NCI-H526 treated with DMSO at 0.1 percent for 48 hours (cell line): ENCODE measurements around the gene IQGAP2.
"Not testable (repeated sequence)": the region's sequence is repeated elsewhere in the genome, so short reads cannot be mapped to it uniquely, and the experiment has no call there.

Source experiments
- DNase-seq: peaks from one replicate; lab custom pipeline; 2025; lab: John Stamatoyannopoulos, UW

The IQGAP2 gene

DNA sequence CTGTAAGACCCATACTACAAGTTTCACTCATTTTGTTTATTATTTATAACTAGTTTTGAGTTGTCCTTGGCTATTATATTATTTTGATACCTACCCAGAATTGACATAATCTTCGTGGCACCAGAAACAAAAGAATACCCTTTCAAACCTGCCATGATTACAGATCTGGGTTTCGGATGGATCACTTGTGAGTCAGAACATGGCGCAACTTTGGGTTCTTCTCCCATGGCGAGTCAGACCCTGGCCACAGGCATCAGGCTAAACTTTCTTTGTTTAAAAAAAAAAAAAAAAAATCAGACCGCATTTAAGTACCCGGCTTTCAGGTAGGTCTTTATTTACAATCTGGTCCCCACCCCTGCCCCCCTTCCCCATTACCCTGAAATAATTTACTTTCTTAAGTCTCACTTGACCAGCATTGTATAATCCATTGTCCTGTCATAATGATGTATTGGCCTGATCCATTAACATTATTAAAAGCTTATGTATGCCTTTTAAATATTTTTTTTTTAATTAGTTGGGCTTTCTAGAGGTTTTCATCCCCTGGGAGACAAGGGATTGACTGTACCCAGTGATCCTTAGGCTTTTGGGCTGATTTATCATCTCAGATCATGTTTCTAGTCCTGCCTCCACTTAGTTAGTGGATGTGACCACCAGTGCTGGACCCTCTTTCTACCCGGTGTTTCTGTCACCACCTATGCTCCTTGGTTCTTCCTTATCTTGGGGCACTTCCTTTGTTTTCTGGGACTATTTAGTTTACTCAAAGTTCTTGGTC lies 176.3 kb downstream of the IQGAP2 start:
- no peak for DNase-seq

DNA sequence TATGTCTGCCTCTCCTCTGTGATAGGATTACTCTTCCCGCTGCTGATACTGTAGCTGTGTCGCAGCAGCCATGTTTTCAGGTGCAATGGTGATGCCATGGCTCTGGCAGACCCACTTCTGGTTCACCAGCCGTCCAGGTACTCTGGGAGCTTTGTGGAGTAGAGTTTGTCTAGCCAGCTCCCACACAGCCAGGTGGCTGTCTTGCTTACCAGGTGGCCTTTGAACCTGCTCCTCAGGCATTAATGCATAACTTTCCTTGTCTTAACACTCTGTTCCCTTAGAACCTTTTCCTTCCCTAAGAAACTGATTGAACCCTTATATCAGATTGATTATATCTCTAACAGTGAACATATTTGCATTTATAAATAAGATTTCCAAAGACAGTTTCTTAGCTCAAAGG lies 177.9 kb downstream of the IQGAP2 start:
- DNase-seq, result no peak

DNA sequence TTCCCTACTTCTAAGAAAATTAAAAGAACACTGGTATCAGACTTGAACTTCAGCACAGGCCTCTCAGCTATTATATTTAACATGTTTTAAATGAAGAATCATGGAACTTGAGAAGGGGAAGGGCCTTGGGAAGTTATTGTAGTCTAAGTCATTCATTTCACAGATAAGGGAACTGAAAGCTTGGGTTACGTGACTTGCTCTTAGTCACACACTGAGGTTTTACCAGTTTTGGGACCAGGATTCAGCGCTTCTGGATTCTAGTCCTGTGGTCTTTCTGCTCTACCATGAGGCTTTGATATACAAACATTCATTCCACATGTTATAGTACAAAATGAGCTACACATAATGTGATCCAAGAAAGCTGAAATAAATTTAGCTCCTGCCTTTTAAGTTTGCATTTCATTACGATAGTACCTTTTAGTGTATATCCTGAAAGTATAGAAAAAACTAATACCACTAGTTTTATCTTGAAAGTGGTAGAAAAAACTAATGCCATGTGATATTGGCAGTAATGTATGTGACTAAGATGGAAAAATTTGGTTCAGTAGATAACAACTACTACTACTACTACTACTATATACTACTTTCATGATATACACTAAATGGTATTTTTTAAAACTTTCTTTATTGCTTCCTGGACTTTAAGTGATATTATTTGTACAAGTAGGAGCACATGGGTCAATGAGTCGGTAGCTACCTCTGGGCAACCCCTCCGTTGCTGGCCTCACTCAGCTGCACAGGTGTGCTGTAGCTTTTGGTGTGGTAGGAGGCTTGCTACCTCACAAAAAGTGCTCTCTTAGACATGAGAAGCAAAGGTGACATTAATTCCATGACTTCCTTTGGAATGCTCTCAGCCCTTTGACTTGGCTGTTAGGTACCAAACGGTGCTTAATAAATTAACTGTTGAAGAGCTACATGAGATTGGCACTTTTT lies 179.4 kb downstream of the IQGAP2 start:
- no peak for DNase-seq

DNA sequence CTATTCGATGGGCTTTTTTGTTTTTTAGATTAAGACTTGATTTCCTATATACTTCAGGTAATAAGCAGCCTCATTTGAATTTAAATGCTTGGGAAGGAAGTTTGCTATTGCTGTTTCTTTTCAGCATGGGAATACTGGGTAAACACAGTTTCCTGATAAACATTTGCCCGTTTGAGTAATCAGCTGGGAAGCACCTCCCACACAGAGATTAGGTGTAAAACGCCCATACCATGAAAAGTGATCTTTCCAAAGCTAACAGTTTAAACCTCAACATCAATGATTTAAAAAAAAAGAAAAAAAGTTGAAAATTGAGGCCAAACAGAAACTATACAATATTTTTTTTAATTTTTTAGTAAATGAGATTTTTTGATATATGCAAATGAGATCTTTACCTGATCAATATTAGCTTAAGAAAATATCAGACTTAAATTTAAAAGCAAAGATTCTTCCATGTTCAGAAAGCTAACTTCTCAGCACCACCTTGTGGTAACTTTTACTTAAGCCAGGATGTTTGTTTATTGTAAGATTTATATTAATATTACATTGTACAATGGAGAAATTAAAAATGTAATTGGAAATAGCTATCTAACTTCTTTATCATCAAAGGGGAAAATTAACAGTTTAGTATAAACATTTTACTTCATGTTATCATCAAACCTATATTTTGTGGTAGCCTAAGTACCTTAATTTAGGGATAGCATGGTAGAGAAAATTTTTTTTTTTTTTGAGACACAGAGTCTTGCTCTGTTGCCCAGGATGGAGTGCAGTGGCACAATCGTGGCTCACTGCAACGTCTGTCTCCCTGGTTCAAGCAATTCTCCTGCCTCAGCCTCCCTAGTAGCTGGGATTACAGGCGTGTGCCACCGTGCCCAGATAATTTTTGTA lies 180.3 kb downstream of the IQGAP2 start:
- DNase-seq, result no peak

DNA sequence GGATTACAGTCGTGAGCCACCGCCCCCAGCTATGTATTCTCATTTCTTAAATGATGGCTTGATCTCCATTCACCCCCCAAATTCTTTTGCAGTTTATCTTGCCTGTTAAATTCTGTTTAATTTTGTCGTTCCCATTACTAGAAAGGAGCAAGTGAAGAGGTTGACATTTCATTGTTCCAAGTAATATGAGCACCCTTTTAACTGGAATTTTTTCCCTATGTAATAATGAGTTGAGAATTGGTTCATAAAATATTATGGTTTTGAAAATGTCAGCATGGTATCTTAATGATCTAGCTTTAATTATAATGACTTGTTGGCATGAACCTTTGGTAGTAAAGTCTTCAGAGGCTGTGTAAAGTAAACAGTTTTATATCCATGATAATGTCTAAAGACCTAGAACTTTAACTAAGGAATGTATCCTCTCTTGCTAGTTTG lies 182.7 kb downstream of the IQGAP2 start:
- DNase-seq, result no peak

DNA sequence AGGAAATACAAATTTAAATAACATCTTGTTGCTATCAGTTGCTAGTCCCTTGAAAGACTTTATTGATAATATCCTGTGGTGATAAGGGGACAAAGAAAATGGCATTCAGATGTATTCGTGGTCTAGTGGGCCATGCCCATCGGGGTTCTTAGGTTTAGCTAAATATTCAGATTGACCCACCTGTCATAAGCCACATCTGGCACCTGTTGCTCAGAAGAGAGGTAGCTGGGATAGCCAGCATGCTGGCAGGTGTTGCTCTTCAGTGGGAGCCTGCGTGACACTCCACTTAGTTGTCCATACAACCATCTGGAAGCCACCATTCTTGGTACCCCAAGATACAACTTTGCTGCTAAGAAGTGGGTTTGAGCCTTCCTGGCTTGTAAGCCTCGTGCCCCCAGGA lies 183.4 kb downstream of the IQGAP2 start:
- no peak for DNase-seq

DNA sequence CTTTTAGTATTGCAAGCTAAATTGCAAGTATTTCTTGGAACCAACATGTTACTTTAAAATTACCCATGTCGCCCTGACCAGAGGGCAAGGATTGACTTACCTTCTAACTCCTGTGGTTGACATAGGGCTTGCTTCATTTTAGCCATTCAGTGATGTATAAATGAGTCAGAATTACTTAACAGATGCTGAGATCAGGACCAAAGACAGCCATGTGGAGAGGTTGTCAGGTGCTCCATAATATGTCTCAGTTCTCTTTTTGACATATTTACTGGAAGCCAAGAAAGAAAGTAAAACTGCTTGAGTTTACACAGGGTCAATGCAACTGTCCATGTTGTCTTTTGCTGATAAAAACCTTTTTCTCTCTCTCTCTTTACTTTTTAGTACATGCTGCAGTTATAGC lies 186.9 kb downstream of the IQGAP2 start:
- DNase-seq, result no peak

DNA sequence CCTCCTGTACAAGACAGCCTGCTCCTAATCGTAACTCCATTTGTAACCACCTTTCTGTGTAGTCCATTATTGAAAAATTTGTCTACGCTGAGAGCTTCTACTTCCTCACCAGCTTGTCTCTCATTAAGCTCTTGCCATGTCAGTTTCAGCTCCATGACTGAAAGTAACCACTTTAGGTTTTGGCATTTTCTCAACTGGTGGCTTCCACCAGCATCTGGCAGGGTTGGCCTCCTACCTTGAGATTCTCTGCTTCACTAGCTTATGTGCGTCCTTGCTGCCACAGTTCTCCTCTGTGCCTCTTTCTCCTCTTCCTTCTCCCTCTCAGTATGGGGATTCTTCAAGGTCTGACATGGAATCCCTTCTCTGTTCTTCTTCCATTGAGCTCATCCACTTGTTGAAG lies 188.3 kb downstream of the IQGAP2 start:
- no peak for DNase-seq

DNA sequence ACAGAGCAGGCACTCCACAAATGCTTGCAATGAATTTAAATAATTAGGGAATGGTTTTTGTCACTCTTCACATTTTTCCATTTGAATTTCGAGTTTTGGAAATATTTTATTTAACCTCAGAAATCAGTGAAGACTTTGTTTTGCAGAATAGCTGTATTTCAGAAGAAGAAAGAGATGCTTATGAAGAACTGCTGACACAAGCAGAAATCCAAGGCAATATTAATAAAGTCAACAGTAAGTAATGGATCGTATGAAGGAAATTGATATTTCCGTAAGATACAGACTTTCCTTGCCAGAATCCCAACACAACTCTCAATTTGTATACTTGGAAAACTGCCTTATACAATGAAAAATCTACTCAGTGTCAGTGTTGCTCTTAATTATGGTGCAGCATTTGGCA lies 189.6 kb downstream of the IQGAP2 start:
- no peak for DNase-seq

DNA sequence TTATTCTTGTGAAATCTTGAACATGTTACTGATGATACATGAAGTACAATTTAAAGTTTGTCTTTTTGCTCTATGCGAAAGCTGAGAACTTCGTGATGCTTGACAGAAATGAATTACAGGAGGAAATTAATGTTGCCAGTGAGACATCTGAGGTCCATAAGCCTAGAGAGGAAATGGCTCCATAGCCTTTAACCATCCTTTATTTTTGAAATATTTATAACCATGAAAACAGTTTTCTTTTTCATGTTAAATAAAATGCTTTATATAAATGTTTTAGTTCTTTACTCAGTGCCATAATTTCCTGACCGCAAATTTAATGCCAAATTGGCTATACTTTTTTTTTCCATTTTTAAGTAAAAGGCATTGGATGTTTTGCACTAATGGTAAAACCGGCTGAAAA lies 191.0 kb downstream of the IQGAP2 start:
- no peak for DNase-seq

DNA sequence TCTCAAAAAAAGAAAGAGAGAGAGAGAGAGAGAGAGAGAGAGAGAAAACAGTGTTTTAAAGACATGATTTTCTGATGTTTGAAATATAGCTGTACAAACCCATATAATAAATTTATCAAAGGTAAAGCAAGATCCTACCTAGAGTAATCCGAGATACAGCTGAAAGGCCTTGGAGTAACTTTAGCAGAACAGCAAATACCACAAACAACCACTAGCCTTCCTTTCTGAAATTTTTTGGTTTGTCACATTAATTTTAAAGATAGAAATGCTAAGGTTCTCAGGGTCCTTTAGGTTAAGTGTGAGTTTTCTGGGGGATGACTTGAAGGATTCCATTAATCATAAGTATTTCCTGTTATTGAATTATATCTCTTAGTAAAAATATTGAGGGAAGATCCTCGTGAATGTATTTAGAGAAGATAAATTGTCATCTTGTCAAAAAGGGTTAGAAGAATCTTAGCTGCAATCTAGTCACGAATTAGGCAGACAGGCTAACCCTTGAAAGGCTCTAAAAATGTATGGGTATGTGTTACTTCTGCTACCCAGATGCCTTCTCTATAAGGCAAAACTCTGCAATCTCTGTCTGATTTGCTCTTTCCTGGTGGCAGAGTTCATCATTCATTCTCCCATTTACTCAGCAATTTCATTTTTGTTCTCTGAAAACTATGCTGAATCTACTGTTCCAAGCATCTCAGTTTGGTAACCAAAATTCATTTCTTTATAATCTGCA lies 192.8 kb downstream of the IQGAP2 start:
- no peak for DNase-seq

DNA sequence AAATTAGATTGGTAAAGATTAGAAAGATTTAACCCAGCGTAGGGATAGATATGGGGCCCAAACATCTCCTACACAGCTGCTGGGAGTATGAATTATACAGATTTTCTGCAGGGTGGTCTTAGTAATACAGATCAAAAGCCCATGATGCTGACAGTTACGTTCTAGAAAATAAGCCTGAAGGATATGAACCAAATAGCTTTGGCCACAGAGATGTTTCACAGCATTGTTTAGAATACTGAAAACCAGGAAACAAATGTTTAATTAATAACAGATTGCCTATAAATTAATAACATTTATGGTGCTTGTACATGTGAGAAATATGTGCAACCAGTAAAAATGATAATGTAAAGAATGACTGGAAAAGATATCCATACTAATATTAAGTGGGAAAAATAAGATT lies 195.4 kb downstream of the IQGAP2 start:
- DNase-seq, result no peak

DNA sequence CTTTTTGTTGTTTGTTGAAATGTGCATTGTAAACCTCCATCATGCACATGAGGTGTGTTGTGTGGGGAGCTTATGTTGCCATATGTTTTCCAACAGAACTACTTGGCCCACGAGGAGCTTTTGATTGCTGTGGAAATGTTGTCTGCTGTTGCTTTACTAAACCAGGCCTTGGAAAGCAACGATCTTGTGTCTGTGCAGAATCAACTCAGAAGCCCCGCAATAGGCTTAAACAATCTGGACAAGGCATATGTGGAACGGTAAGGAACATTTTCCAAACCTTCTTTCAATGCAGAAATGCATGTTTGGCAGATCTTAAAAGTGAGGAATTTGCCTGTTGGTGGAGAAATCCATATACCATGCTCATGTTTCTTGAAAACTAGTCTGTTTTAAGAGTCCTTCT lies 197.6 kb downstream of the IQGAP2 start:
- no peak for DNase-seq

DNA sequence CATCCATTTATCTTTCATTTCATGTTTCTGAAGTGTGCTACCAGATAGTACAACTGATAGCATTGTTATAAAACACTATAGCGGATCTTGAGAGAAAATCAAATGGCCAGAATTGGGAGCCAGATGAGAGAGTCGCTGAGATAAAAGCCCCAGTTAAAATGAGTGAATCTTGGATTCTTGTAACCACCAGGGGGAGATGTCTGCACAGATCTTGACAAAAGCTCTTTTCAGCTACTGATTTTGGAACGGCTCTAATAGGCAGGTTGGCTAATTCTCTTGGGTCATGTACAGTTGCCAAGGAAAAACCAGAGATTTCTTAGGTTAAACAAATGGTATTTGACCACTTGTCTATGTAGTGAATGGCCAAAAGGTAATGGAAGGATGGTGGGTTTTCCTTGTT lies 198.4 kb downstream of the IQGAP2 start:
- no peak for DNase-seq

DNA sequence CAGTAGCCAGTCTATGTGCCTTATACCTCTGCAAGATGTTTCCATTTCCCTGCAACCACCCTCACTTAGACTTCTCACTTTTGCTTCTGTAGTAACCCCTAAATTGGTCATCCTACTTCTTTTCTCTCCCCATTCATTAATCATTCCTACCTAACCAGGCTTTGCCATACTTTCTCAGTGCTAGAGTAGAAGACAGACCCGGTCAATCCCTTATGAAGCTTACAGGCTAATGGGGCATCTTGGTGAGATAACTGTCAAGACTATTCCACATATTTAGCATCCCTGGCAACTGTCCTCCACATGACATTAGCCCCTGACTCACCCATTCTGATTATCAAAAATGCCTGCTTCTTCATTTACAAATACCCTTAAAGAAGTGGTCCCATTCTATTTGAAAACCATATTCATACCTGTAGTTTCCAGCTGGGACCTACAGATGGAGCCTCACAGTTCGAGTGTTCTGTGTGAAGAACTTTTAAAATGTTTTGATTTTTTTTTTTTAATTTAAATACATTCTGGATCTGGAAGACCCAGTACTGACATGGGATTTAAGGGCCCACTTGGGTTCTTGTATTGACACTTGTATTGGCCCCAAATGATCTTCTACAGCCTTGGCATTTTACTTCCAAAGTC lies 199.1 kb downstream of the IQGAP2 start:
- DNase-seq, result no peak

DNA sequence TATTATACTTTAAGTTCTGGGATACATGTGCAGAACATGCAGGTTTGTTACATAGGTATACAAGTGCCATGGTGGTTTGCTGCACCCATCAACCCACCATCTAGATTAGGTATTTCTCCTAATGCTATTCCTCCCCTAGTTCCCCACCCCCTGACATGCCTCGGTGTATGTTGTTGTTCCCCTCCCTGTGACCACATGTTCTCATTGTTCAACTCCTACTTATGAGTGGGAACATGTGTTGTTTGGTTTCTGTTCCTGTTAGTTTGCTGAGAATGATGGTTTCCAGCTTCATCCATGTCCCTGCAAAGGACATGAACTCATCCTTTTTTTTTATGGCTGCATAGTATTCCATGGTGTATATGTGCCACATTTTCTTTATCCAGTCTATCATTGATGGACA lies 200.9 kb downstream of the IQGAP2 start:
- DNase-seq, result not testable (repeated sequence)

DNA sequence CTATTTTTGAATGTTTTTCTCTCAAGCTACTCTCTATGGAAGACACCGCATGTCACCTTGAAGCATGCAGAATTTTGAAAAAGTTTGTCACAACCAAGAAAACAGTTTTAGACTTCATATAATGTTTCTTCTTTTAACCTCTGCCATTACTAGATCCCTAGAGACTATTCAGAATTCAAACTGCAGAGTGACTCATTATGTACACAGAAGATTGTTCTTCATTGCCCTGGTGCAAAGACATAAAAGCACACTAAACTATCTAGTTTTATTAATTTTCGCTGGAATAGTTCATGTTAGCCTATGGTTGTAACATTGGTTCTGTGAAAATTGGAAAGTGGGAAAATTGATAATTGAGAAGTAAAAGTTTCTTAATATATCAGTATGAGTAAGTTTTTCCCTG lies 201.8 kb downstream of the IQGAP2 start:
- no peak for DNase-seq

DNA sequence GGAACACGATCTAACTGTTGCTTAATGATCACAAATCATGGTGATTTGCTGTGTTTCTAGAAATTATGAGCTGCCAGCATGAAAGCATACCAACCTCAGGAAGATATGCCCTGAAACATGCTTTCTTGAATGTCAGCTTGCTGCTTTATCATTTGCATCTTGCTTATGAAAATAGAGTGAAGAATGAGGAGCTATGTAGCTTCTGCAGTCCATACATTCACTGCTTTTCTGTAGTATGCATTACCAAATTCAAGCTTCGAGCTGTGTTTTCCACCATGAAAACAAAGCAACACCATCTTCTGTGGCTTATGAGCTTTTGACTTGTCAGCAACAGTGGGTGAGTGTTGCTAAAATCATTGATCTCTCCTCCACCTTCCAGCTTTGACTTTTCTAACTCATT lies 203.6 kb downstream of the IQGAP2 start:
- no peak for DNase-seq

DNA sequence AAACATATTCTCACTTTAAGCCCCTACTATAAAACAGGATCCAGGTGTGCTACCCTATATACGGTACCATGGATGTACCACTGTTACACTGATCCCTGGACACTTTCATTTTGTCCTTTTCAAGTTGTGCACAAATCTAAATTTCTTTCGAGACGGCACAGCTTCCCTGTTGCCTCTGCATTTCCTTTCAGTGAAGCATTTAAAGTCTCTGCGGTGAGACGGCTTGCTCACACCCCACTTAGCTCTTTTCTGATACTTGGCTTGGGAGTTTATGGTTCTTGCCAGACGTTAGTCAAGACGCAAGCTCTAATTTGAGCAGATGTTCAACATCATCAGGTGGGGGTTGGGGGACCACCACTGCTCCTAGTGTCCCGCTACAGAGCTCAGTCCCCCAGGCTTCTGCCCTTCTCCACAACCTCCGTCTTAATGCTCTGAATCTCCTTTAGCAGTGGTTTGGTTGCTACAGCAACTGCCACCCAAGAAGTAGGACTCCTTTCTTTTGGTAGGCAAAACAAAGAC lies 204.3 kb downstream of the IQGAP2 start:
- DNase-seq, result no peak

DNA sequence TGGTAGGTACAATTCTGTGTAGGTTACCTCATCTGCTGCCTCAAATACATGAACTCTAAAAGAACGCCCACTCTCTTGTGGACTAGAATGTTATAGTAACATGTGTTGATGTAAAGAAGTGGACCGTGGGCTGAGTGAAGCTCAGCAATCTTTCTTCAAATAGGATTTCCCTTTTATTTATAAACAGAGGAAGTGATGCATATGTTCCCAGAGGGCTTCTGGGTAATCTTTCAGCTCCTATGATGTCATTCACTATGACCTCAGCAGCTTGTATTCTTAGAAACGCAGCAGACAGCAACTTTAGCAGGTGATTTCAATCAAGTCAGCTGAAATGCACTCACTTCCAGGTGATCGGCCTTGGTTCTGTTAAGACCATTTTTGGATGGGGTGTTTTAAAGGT lies 205.7 kb downstream of the IQGAP2 start:
- no peak for DNase-seq

DNA sequence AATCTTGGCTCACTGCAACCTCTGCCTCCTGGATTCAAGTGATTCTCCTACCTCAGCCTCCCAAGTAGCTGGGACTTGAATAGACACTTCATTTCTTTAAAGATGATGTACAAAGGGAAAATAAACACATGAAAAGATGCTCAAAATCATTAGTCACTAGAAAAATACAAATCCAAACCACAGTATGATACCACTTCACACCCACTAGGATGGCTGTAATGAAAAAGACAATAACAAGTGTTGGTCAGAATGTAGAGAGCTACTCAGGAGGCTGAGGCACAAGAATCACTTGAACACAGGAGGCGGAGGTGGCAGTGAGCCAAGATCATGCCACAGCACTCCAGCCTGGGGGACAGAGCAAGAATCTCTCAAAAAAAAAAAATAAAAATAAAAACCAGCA lies 207.1 kb downstream of the IQGAP2 start:
- no peak for DNase-seq
